DND-41 (cell line): Measurements from ENCODE around the gene BICC1.

Experiments used
- ATAC-seq: fragments of 200-7000 bp; cut with Tn5 transposase; 3 replicates; pipeline ENCODE4 v1.9.1; 2021; ENCODE audit warnings: low read depth; ENCODE audit not compliant: insufficient read depth
- DNase-seq: peaks from one replicate; pipeline ENCODE4 v3.0.0-alpha.2; 2020
- H2AFZ ChIP-seq: 2 replicates; pipeline ENCODE4 v1.6.0; 2012; ENCODE audit warnings: low read depth, low read length
- H3K27ac ChIP-seq: 2 replicates; pipeline ENCODE4 v1.5.1; 2012; ENCODE audit warnings: low read length, inconsistent platforms
- H3K27me3 ChIP-seq: fragments of 200-600 bp; sonication (generic); 2 replicates; pipeline ENCODE4 v1.6.0; 2012; ENCODE audit warnings: low read length, mild to moderate bottlenecking, inconsistent platforms; ENCODE audit not compliant: insufficient read depth, poor library complexity
- H3K36me3 ChIP-seq: 2 replicates; pipeline ENCODE4 v1.5.1; 2012; ENCODE audit warnings: low read length, inconsistent platforms; ENCODE audit not compliant: insufficient read depth
- H3K4me1 ChIP-seq: 2 replicates; pipeline ENCODE4 v1.5.1; 2012; ENCODE audit warnings: mild to moderate bottlenecking, low read length; ENCODE audit not compliant: insufficient read depth
- H3K4me2 ChIP-seq: 2 replicates; pipeline ENCODE4 v1.6.0; 2012; ENCODE audit warnings: mild to moderate bottlenecking, moderate library complexity, low read length, inconsistent platforms; ENCODE audit not compliant: insufficient read depth
- H3K4me3 ChIP-seq, 2 experiments: fragments of 200-600 bp in 1 of 2; shearing (Covaris generic) in 1 of 2; 2 replicates each; pipeline ENCODE4 v1.5.1; 2012 to 2016; ENCODE audit warnings: inconsistent platforms in 2 of 2, low read length in 2 of 2, mild to moderate bottlenecking in 2 of 2, low read depth in 1 of 2, moderate library complexity in 1 of 2
- H3K79me2 ChIP-seq: 2 replicates; pipeline ENCODE4 v1.6.0; 2012; ENCODE audit warnings: low read length, inconsistent platforms; ENCODE audit not compliant: insufficient read depth
- H3K9ac ChIP-seq: 2 replicates; pipeline ENCODE4 v1.6.0; 2012; ENCODE audit warnings: low read depth, mild to moderate bottlenecking, inconsistent platforms, low read length, moderate library complexity
- H3K9me3 ChIP-seq: 2 replicates; pipeline ENCODE4 v1.5.1; 2012; ENCODE audit warnings: low read length, moderate library complexity, mild to moderate bottlenecking, inconsistent platforms; ENCODE audit not compliant: insufficient read depth, severe bottlenecking
- H4K20me1 ChIP-seq: 2 replicates; pipeline ENCODE4 v1.6.0; 2012; ENCODE audit warnings: low read length; ENCODE audit not compliant: insufficient read depth
- CTCF ChIP-seq: IDR thresholded peaks from 2 replicates; pipeline ENCODE4 v1.5.1; 2012; ENCODE audit warnings: borderline replicate concordance, low read length, moderate library complexity, mild to moderate bottlenecking; ENCODE audit not compliant: poor library complexity, severe bottlenecking; ENCODE audit errors: extremely low read depth
- EZH2 ChIP-seq: IDR thresholded peaks from 3 replicates; pipeline ENCODE4 v1.6.1; 2012; ENCODE audit warnings: borderline replicate concordance, low read depth, mild to moderate bottlenecking, moderate library complexity, low read length, inconsistent platforms; ENCODE audit not compliant: severe bottlenecking

Gene BICC1

GRCh38 chr10:58574058-58574457 lies 61.4 kb downstream of the BICC1 start:
- no peaks in the 10 kb centered on the region for H3K36me3 ChIP-seq
- H3K9ac ChIP-seq = no peak overlapping the region
- DNase-seq (no peak), ATAC-seq (no peak)
- no peak overlapping the region for H3K27ac ChIP-seq
- H3K4me3 ChIP-seq = no peak overlapping the region
- H2AFZ ChIP-seq = no peak overlapping the region
- no peaks in the 10 kb centered on the region for H3K27me3 ChIP-seq
- no peaks in the 10 kb centered on the region for H3K4me1 ChIP-seq
- no peak overlapping the region for H3K4me2 ChIP-seq
- TF ChIP-seq CTCF (no peak), EZH2 (no peak)
- no peaks in the 10 kb centered on the region for H3K9me3 ChIP-seq
- H4K20me1 ChIP-seq = no peaks in the 10 kb centered on the region
- H3K79me2 ChIP-seq = no peaks in the 10 kb centered on the region

- Histone ChIP-seq H3K4me1 (no peaks in the 10 kb centered on the region), H3K79me2 (no peaks in the 10 kb centered on the region)
These were observed 62.8 kb downstream of the BICC1 start for GRCh38 chr10:58575491-58575890.

GRCh38 chr10:58576751-58577436 lies 64.2 kb downstream of the BICC1 start:
- no peak overlapping the region for H3K9ac ChIP-seq
- no peak overlapping the region for H3K4me3 ChIP-seq
- no peaks in the 10 kb centered on the region for H4K20me1 ChIP-seq
- no peak for ATAC-seq
- H3K4me1 ChIP-seq = no peaks in the 10 kb centered on the region
- H3K79me2 ChIP-seq = no peaks in the 10 kb centered on the region
- no peaks in the 10 kb centered on the region for H3K27me3 ChIP-seq
- H3K27ac ChIP-seq = no peak overlapping the region
- H3K9me3 ChIP-seq = no peaks in the 10 kb centered on the region
- TF ChIP-seq CTCF (no peak), EZH2 (no peak)
- DNase-seq = no peak
- H3K36me3 ChIP-seq = no peaks in the 10 kb centered on the region
- no peak overlapping the region for H3K4me2 ChIP-seq
- H2AFZ ChIP-seq = no peak overlapping the region

More at GRCh38 chr10:58575491-58575890, 62.8 kb downstream of the BICC1 start:
- Histone ChIP-seq H3K36me3 (no peaks in the 10 kb centered on the region), H4K20me1 (no peaks in the 10 kb centered on the region), H3K9ac (no peak overlapping the region), H3K4me2 (no peak overlapping the region), H3K27me3 (no peaks in the 10 kb centered on the region), H3K4me3 (no peak overlapping the region), H3K9me3 (no peaks in the 10 kb centered on the region), H3K27ac (no peak overlapping the region), H2AFZ (no peak overlapping the region)
- no peak for TF ChIP-seq EZH2
- no peak for TF ChIP-seq CTCF
- DNase-seq (no peak), ATAC-seq (no peak)
